GM12878 (cell line): ENCODE measurements around the gene GPHB5. TPM values are rescaled to one million over a fixed set of nuclear protein-coding genes. Genes with fewer than 3 reads are reported as not detected.

Source experiments
- ATAC-seq: fragments of 200-7000 bp; cut with Tn5 transposase; 3 replicates; pipeline ENCODE4 v1.9.1; 2020; ENCODE audit warnings: mild to moderate bottlenecking, moderate library complexity
- BruUV-seq: library from RNA; stranded (reverse); fragments of 400-500 nt; replicated peaks from 2 replicates; lab custom pipeline; 2021; lab: Mats Ljungman, UMichigan
- CTCF ChIA-PET: fragments of 300-600 bp; sonication (Branson Sonifier 250); formaldehyde crosslinking; extraction: SDS; loops from one replicate; lab custom pipeline; 2021; ENCODE audit warnings: inconsistent platforms; lab: Yijun Ruan, JAX
- POLR2A ChIA-PET: fragments of 350-600 bp; formaldehyde crosslinking; extraction: SDS; loops from one replicate; lab custom pipeline; 2021; ENCODE audit warnings: inconsistent platforms; lab: Charles Lee
- RAD21 ChIA-PET: fragments of 300-600 bp; sonication (Branson Sonifier 250); formaldehyde crosslinking; loops from one replicate; lab custom pipeline; 2023; ENCODE audit warnings: antibody characterized with exemption; ENCODE audit not compliant: unreplicated experiment; lab: Charles Lee
- SMC1A ChIA-PET: fragments of 300-600 bp; sonication (Branson Sonifier 250); formaldehyde crosslinking; loops from one replicate; lab custom pipeline; 2023; ENCODE audit not compliant: unreplicated experiment, uncharacterized antibody; lab: Charles Lee
- DNase-seq: peaks from one replicate; pipeline ENCODE4 v3.0.0-alpha.2; 2011; ENCODE audit warnings: low read depth, low spot score
- FAIRE-seq: peaks from 3 replicates; lab custom pipeline; 2011; peaks lifted over from hg19 to GRCh38; lab: Jason Lieb, UNC
- H2AFZ ChIP-seq: 2 replicates; pipeline ENCODE4 v1.6.0; 2011; ENCODE audit warnings: low read depth, low read length, control low read depth; ENCODE audit not compliant: control insufficient read depth
- H3K27ac ChIP-seq: 2 replicates; pipeline ENCODE4 v1.5.1; 2011; ENCODE audit warnings: control low read depth; ENCODE audit not compliant: control insufficient read depth, insufficient read depth
- H3K27me3 ChIP-seq, 2 experiments: replicated peaks in 1 of 2; 2 replicates each; pipeline versions ENCODE4 v1.6.0 to v1.6.1; 2011; ENCODE audit warnings: low read length in 1 of 2; ENCODE audit not compliant: control insufficient read depth in 2 of 2, insufficient read depth in 2 of 2
- H3K36me3 ChIP-seq, 2 experiments: 2 replicates each; pipeline ENCODE4 v1.5.1; 2011; ENCODE audit warnings: low read length in 1 of 2; ENCODE audit not compliant: control insufficient read depth in 2 of 2, insufficient read depth in 2 of 2
- H3K4me1 ChIP-seq: 2 replicates; pipeline ENCODE4 v1.6.1; 2011; ENCODE audit warnings: mild to moderate bottlenecking, low read length, moderate library complexity, mixed read lengths; ENCODE audit not compliant: control insufficient read depth, insufficient read depth
- H3K4me2 ChIP-seq: 2 replicates; pipeline ENCODE4 v1.6.0; 2011; ENCODE audit warnings: control low read depth; ENCODE audit not compliant: control insufficient read depth, insufficient read depth
- H3K4me3 ChIP-seq: fragments of 200-600 bp; sonication (generic); 2 replicates; pipeline ENCODE4 v1.5.1; 2016
- H3K79me2 ChIP-seq: 2 replicates; pipeline ENCODE4 v1.6.0; 2011; ENCODE audit warnings: low read length; ENCODE audit not compliant: control insufficient read depth, insufficient read depth
- H3K9ac ChIP-seq: 2 replicates; pipeline ENCODE4 v1.8.0; 2011; ENCODE audit warnings: low read length, control low read depth, mixed read lengths; ENCODE audit not compliant: control insufficient read depth, insufficient read depth
- H3K9me3 ChIP-seq: replicated peaks from 3 replicates; pipeline ENCODE4 v1.5.1; 2011; ENCODE audit warnings: mild to moderate bottlenecking, low read length; ENCODE audit not compliant: control insufficient read depth, insufficient read depth
- H4K20me1 ChIP-seq: 2 replicates; pipeline ENCODE4 v1.6.0; 2011; ENCODE audit not compliant: control insufficient read depth, insufficient read depth
- BMI1 ChIP-seq: fragments of 450-650 bp; IDR thresholded peaks from 2 replicates; pipeline ENCODE4 v1.6.1; 2016; ENCODE audit warnings: mild to moderate bottlenecking, moderate library complexity, borderline replicate concordance
- ETV6 ChIP-seq, 2 experiments: fragments of 450-650 bp in 1 of 2; IDR thresholded peaks in 1 of 2; conservative IDR thresholded peaks in 1 of 2; 2 replicates each; pipeline ENCODE4 v1.6.1; 2014; ENCODE audit warnings: antibody characterized with exemption in 1 of 2, borderline replicate concordance in 1 of 2, low read depth in 1 of 2, mild to moderate bottlenecking in 1 of 2, moderate library complexity in 1 of 2
- HDAC6 ChIP-seq: fragments of 200-600 bp; sonication (generic); IDR thresholded peaks from one replicate; pipeline ENCODE4 v1.8.0; 2017; ENCODE audit warnings: antibody characterized with exemption; ENCODE audit not compliant: unreplicated experiment
- KLF5 ChIP-seq: fragments of 450-650 bp; IDR thresholded peaks from 2 replicates; pipeline ENCODE4 v1.6.1; 2014; ENCODE audit warnings: mild to moderate bottlenecking; ENCODE audit not compliant: partially characterized antibody
- NFIC ChIP-seq: IDR thresholded peaks from 2 replicates; pipeline ENCODE4 v1.6.1; 2012; ENCODE audit warnings: low read depth, mild to moderate bottlenecking, inconsistent platforms, low read length, moderate library complexity
- SMAD5 ChIP-seq: IDR thresholded peaks from 2 replicates; pipeline ENCODE4 v1.6.1; 2016; ENCODE audit warnings: antibody characterized with exemption, low read depth
- ZNF274 ChIP-seq: IDR thresholded peaks from one replicate; pipeline ENCODE4 v1.8.0; 2011; ENCODE audit not compliant: insufficient read length, insufficient read depth
- WGBS: methylation state at CpG from one replicate; pipeline ENCODE4 v1.1.6; 2016; ENCODE audit warnings: low lambda C conversion rate; ENCODE audit not compliant: insufficient replicate concordance, insufficient coverage; ENCODE audit errors: missing lambda C conversion rate; 5-methylcytosine and 5-hydroxymethylcytosine counted together
- in situ Hi-C: fragments of 300-500 bp; cut with MboI; formaldehyde crosslinking; loops from 9 replicates; pipeline ENCODE4 v1.14.3; 2018; ENCODE audit warnings: mixed read lengths
- intact Hi-C: fragments of 100-400 bp; cut with micrococcal nuclease; formaldehyde crosslinking; loops from one replicate; pipeline ENCODE4 v1.14.2; 2022; ENCODE audit not compliant: unreplicated experiment
- polyA plus RNA-seq, 11 experiments: library from polyadenylated mRNA; depleted of rRNA in 4 of 11; unstranded in 6 of 11; stranded (reverse) in 5 of 11; fragments of >200 nt; fragmentation: Nextera tagmentation in 4 of 11; fragmentation: Illumina TruSeq in 1 of 11; extraction: Ambion mirVana in 4 of 11; extraction: Trizol in 1 of 11; gene quantifications; 1 replicate in 1 of 11; 2 replicates in 10 of 11; pipeline versions ENCODE4 v1.2.1 to v1.2.3, GENCODE V29; 2011 to 2016; ENCODE audit warnings: inconsistent platforms in 2 of 11, missing spikeins in 2 of 11, low read depth in 1 of 11
- total RNA-seq, 4 experiments: library from RNA; depleted of rRNA in 3 of 4; stranded (reverse); fragments of >200 nt in 3 of 4; fragmentation: Illumina TruSeq in 1 of 4; extraction: Trizol in 1 of 4; gene quantifications; 2 replicates each; pipeline versions ENCODE4 v1.2.1 to v1.2.3, GENCODE V29; 2013 to 2021
- TF ChIP-seq, protein P1 (sequence below): IDR thresholded peaks from 2 replicates; pipeline ENCODE4 v1.6.1; 2012; ENCODE audit warnings: mild to moderate bottlenecking, low read depth, low read length

GPHB5 gene
- total and polyA plus RNA-seq, 10 of the 15 experiments (the other 5 are each of a cell fraction or from before 2014, with no cell fraction given): not detected

DNA sequence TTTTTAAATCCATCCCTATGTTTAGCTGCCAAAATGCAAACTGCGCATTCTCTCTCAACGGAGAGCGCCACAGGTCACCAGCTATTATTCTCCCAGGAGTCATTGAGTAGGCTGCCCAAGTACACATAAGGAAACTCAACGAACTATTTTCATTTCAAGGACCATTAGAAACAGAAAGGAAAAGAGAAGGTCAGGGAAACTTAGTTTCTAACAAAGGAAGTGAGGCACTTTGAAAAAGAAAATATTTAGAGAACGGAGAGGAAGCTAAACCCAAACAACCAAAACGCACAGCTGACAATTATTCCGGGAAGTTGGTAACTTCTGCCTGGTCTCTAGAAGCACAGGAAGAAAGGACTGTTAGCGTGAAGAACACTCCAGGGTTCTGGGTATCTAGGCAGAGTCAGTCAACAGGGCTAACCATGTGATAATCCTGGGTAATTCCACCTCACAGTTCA, 23.5 kb downstream of the GPHB5 start:
- Histone ChIP-seq H3K4me1 (no peaks in the 10 kb centered on the region), H3K4me2 (peak overlapping the region; percentile 10), H2AFZ (peak overlapping the region; percentile 51), H3K27ac (peak overlapping the region; percentile 20; the same call in 1 of the 2 replicates), H3K9me3 (no peaks in the 10 kb centered on the region), H3K27me3 (no peaks in the 10 kb centered on the region), H3K9ac (no peak overlapping the region), H3K79me2 (no peaks in the 10 kb centered on the region), H3K36me3 (no peaks in the 10 kb centered on the region), H3K4me3 (peak overlapping the region; percentile 26; the same call in 1 of the 2 replicates), H4K20me1 (no peaks in the 10 kb centered on the region)
- no peak for ATAC-seq
- BruUV-seq: no TSS peak
- peak; percentile 44 for FAIRE-seq
- RAD21 ChIA-PET: no interaction called here
- intact Hi-C loops: no loop called here
- SMC1A ChIA-PET: interaction anchor here (1.4 kb wide), 1 partner anchor 11 kb away, joined by 3 read pairs; no protein-coding TSS in a partner anchor
- TF ChIP-seq SMAD5 (no peak), NFIC (peak; percentile 3; the same call in 1 of the 2 replicates), BMI1 (no peak), KLF5 (no peak), HDAC6 (no peak), ZNF274 (no peak), ETV6 (conservative IDR thresholded peaks at IDR 0.05 in 1 of 2, IDR thresholded peaks at IDR 0.05 in 1 of 2; ENCODE audit: borderline replicate concordance in 1 of 2, low read depth in 1 of 2) (peak in 1 of 2 experiments; percentile 63; a peak in 1 of 4 replicates)
- TF ChIP-seq, protein P1, sequence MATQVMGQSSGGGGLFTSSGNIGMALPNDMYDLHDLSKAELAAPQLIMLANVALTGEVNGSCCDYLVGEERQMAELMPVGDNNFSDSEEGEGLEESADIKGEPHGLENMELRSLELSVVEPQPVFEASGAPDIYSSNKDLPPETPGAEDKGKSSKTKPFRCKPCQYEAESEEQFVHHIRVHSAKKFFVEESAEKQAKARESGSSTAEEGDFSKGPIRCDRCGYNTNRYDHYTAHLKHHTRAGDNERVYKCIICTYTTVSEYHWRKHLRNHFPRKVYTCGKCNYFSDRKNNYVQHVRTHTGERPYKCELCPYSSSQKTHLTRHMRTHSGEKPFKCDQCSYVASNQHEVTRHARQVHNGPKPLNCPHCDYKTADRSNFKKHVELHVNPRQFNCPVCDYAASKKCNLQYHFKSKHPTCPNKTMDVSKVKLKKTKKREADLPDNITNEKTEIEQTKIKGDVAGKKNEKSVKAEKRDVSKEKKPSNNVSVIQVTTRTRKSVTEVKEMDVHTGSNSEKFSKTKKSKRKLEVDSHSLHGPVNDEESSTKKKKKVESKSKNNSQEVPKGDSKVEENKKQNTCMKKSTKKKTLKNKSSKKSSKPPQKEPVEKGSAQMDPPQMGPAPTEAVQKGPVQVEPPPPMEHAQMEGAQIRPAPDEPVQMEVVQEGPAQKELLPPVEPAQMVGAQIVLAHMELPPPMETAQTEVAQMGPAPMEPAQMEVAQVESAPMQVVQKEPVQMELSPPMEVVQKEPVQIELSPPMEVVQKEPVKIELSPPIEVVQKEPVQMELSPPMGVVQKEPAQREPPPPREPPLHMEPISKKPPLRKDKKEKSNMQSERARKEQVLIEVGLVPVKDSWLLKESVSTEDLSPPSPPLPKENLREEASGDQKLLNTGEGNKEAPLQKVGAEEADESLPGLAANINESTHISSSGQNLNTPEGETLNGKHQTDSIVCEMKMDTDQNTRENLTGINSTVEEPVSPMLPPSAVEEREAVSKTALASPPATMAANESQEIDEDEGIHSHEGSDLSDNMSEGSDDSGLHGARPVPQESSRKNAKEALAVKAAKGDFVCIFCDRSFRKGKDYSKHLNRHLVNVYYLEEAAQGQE: no peak
- POLR2A ChIA-PET: no interaction called here
- in situ Hi-C loops: no loop called here
- DNase-seq: no peak
- 22% methylated on average over 8 of the region's 8 CpGs for WGBS
- CTCF ChIA-PET: interaction anchor here (0.6 to 1.6 kb wide), 2 partner anchors 18 to 878 kb away, joined by 3 to 5 read pairs; no protein-coding TSS in a partner anchor
